ENCODE measurements around the gene OR1D5. TPM values are rescaled to one million over a fixed set of nuclear protein-coding genes. Genes with fewer than 3 reads are reported as not detected.
"Not testable (repeated sequence)": the region's sequence is repeated elsewhere in the genome, so short reads cannot be mapped to it uniquely, and the experiment has no call there.

Gene OR1D5, protein sequence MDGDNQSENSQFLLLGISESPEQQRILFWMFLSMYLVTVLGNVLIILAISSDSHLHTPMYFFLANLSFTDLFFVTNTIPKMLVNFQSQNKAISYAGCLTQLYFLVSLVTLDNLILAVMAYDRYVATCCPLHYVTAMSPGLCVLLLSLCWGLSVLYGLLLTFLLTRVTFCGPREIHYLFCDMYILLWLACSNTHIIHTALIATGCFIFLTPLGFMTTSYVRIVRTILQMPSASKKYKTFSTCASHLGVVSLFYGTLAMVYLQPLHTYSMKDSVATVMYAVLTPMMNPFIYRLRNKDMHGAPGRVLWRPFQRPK
- total RNA-seq: not detected

DNA sequence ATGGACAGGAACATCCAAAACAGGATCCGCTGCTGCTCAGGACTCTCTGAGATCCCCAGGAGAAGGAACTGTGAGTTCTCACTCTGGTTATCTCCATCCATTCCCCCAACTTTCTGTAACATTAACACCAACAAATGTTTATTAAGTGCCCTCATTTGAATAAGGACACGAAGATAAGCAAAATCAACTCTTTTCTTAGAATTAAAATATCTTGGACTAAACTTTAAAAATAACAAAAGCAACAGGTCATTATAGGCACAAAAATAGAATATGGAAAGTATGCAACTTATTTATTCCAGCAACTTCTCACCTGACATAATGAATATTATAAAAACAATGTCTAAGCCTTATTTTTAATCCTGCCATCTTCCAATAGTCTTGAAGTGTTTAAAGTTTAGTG is at the start of gene OR1D5:
TSS of gene OR1D5 (minus strand) at position 101 of the 400 bp plus-strand sequence. CDS start at position 101, 0 bp downstream.
- H3K4me3 Mint-ChIP-seq; H3K9me3 Mint-ChIP-seq (ENCODE audit: low read depth); H3K27ac Mint-ChIP-seq; H3K27me3 Mint-ChIP-seq; ATAC-seq; H3K36me3 Mint-ChIP-seq (ENCODE audit: low read depth); H3K4me1 Mint-ChIP-seq; DNase-seq; POLR2A ChIA-PET; CTCF ChIA-PET; intact Hi-C loops (cut with DNase I, micrococcal nuclease): not testable (repeated sequence)

DNA sequence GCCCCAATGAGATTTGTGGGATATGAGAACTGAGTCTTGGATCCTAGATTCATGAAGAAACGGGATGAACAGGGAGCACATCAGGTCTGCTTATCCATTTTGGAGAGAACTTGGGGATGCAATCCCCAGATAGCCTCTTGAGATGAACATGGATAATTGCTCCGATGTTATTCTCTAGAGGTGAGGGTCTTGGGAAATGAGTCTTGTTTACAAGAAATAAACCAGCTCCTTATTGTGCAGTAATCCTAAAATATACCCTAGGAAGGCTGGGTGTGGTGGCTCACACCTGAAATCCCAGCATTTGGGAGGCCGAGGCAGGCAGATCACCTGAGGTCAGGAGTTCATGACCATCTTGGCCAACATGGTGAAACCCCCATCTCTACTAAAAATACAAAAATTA is 40.9 kb upstream of the OR1D5 start, which contains the start of gene OR1D2:
TSS of gene OR1D2 (minus strand) at position 101 of the 400 bp plus-strand sequence. CDS start 11,426 bp downstream, outside the sequence.
- intact Hi-C loops (cut with DNase I, micrococcal nuclease): no loop called here
- DNase-seq: no peak
- Mint-ChIP-seq H3K36me3 (ENCODE audit: low read depth) (no peaks in the 10 kb centered on the region), H3K4me3 (no peak within 1 kb of the TSS), H3K27me3 (peaks cover 10% of the 10 kb centered on the region), H3K9me3 (ENCODE audit: low read depth) (peaks cover 15% of the 10 kb centered on the region), H3K4me1 (no peaks in the 10 kb centered on the region), H3K27ac (no peak within 1 kb of the TSS)
- no peak for ATAC-seq
- ChIA-PET CTCF (no interaction called here), POLR2A (no interaction called here)

DNA sequence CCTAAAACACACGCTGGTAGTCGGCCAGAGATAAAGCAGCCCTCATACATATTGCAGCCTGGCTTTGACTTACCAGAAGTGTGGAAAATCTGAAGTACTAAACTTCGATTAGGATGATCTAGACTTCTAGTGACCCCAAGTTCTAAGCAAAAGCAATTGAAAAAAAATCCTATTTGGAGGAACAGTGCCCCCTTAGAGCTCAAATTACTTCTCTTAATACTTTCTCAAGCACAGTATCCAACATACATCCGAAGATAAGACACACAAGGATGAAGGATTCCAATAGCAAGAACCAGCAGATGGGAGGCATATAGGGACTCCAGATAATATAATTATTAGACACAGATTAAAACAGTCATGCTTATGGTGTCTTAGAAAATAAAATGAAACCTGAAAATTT is 10.4 kb upstream of the OR1D5 start:
- H3K36me3 Mint-ChIP-seq (ENCODE audit: low read depth); H3K9me3 Mint-ChIP-seq (ENCODE audit: low read depth); ATAC-seq; H3K4me1 Mint-ChIP-seq; H3K27ac Mint-ChIP-seq; intact Hi-C loops (cut with DNase I, micrococcal nuclease); POLR2A ChIA-PET; H3K27me3 Mint-ChIP-seq; DNase-seq; H3K4me3 Mint-ChIP-seq: not testable (repeated sequence)
- CTCF ChIA-PET: interaction anchor here (0.5 kb wide), 1 partner anchor 180 kb away, joined by 4 read pairs; no protein-coding TSS in a partner anchor

DNA sequence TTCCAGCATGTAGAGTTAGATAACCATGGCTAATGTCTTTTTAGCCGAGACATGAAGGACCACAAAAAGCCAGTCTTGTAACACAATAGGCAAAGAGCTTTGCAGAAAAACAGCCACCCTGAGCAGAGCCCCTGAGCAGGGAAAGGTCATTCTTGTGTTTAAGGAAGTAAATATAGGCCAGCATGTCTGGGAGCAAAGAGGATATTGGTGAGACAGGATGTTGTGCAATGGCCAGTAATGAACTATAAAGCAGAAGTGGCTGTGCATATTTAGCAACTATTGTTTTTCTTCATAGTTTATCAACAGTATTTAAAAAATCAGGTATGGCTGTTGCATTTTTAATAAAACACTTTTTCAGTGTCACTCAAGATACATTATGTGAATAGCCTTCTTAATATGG is 1.8 kb upstream of the OR1D5 start:
- H3K9me3 Mint-ChIP-seq (ENCODE audit: low read depth); H3K27ac Mint-ChIP-seq; CTCF ChIA-PET; ATAC-seq; intact Hi-C loops (cut with DNase I, micrococcal nuclease); DNase-seq; H3K27me3 Mint-ChIP-seq; POLR2A ChIA-PET; H3K36me3 Mint-ChIP-seq (ENCODE audit: low read depth); H3K4me1 Mint-ChIP-seq; H3K4me3 Mint-ChIP-seq: not testable (repeated sequence)

DNA sequence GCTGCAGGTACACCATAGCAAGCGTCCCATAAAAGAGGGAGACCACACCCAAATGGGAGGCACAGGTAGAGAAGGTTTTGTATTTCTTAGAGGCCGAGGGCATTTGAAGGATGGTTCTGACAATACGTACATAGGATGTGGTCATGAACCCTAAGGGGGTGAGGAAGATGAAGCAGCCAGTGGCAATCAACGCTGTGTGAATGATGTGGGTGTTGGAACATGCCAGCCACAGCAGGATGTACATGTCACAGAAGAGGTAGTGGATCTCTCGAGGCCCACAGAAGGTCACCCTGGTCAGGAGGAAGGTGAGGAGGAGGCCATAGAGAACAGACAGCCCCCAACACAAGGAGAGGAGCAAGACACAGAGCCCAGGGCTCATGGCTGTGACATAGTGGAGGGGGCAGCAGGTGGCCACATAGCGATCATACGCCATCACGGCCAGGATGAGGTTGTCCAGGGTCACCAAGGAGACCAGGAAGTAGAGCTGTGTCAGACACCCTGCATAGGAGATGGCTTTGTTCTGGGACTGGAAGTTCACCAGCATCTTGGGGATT is 506 bp downstream of the OR1D5 start:
- H3K4me1 Mint-ChIP-seq; H3K27me3 Mint-ChIP-seq; ATAC-seq; H3K4me3 Mint-ChIP-seq; H3K27ac Mint-ChIP-seq; H3K9me3 Mint-ChIP-seq (ENCODE audit: low read depth); POLR2A ChIA-PET; CTCF ChIA-PET; intact Hi-C loops (cut with DNase I, micrococcal nuclease); H3K36me3 Mint-ChIP-seq (ENCODE audit: low read depth); DNase-seq: not testable (repeated sequence)

DNA sequence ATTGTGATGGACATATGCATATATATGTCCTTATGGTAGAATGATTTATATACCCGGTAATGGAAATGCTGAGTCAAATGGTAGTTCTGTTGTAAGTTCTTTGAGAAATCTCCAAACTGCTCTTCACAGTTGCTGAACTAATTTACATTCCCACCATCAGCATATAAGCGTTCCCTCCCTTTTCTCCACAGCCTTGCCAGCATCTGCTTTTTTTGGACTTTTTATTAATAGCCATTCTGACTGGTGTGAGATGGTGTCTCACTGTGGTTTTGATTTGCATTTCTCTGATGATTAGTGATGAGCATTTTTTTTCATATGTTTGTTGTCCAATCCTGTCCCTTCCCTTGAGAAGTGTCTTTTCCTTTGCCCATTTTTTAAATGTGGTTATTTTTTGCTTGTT is 8.5 kb downstream of the OR1D5 start:
- H3K9me3 Mint-ChIP-seq (ENCODE audit: low read depth); H3K27ac Mint-ChIP-seq; H3K4me3 Mint-ChIP-seq; POLR2A ChIA-PET; H3K27me3 Mint-ChIP-seq; intact Hi-C loops (cut with DNase I, micrococcal nuclease); CTCF ChIA-PET; ATAC-seq; H3K4me1 Mint-ChIP-seq; DNase-seq; H3K36me3 Mint-ChIP-seq (ENCODE audit: low read depth): not testable (repeated sequence)

DNA sequence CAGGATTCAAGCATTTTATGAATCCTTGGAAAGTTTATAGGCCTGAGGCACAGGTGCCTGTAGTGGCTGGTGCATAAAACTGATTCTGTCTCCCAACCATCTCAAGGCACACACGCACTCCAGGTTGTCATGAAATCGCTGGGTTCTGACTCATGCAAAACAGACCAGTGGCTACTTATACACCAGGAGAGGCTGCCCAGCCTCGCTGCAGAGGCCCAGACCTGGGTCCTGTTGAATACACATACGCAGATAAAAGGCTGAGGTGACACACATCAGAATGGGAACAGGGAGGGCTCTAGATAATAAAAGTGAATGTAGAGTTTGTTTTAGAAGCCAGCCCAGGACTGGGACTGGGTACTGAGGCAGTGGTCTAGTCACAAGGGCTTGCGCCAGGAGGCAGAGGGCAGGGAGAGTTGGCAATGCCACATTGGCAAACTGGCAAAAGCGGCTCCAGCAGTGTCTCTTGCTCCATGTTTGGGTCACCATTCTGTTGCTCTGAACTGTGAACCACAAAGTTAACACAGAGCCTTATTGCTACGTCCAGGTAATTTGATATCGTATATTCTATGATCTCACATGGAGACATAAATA is 13.6 kb downstream of the OR1D5 start:
- POLR2A ChIA-PET: no interaction called here
- Mint-ChIP-seq H3K4me1 (peaks cover 4% of the 10 kb centered on the region), H3K4me3 (peak overlapping the region; percentile 86), H3K9me3 (ENCODE audit: low read depth) (no peaks in the 10 kb centered on the region), H3K36me3 (ENCODE audit: low read depth) (no peaks in the 10 kb centered on the region), H3K27ac (no peak overlapping the region), H3K27me3 (no peaks in the 10 kb centered on the region)
- DNase-seq (no peak), ATAC-seq (no peak)
- intact Hi-C loops (cut with DNase I, micrococcal nuclease): loop anchor here (5.0 kb wide), 3 partner anchors 588 to 913 kb away; partner anchors contain the start of genes ATP2A3 (in 1 of the 2), CTNS (in 1 of the 2), HASPIN (in 1 of the 2) and SHPK (in 1 of the 2)
- CTCF ChIA-PET: interaction anchor here (1.0 to 1.6 kb wide), 2 partner anchors 586 to 598 kb away, joined by 5 to 6 read pairs; partner anchors contain the start of genes CTNS and SHPK

DNA sequence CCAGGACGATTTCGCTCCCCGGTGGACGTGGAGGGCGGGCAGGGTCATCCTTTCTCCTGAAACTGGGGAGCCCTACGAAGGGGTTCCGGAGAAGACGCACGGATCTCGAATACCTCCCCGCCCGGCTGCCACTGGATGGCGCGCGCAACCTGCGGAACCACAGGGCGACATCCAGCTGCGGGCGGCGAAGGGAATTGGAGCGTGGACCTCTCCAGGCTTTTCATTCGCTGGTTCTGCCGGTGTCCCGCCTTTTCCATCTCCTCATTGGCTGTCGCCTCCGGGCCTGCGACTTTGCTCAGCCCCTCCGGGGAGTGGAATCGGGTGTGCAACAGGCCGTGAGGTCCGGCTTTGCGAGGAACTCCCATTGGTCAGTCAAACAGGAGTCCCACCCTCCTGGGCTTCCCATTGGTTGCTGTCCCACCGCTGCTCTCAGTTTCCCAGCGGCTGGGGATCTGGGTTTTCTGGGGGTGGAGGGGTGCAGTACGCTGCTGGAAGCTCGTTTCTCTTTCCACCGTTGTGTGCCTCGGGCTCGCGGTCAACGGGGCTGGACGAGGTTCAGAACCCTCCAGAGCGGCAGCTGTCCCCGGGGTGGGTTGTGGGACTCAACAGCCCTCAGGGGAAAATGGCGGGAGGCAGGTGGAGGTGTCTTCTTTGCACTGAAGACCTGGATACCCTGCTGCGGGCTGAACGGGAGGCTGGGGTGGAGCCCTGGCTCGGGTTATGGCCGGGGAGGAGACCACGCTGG is 14.5 kb downstream of the OR1D5 start:
- H3K36me3 Mint-ChIP-seq (ENCODE audit: low read depth): no peaks in the 10 kb centered on the region
- DNase-seq (peak; percentile 98), ATAC-seq (peak; percentile 99)
- peaks cover 4% of the 10 kb centered on the region for H3K4me1 Mint-ChIP-seq
- ChIA-PET POLR2A (no interaction called here), CTCF (interaction anchor here (0.6 to 1.6 kb wide), 9 partner anchors 117 to 625 kb away, joined by 3 to 6 read pairs (median 4); partner anchors contain the start of genes CTNS, OR1A1 and SHPK)
- intact Hi-C loops (cut with DNase I, micrococcal nuclease): loop anchor here (1.0 to 5.0 kb wide), 6 partner anchors 486 to 913 kb away; partner anchors contain the start of genes ATP2A3 (in 1 of the 2), CTNS (in 1 of the 2), EMC6 (in 1 of the 2) and HASPIN (in 1 of the 2)
- no peaks in the 10 kb centered on the region for H3K27me3 Mint-ChIP-seq
- peak overlapping the region; percentile 83 for H3K27ac Mint-ChIP-seq
- H3K4me3 Mint-ChIP-seq: peak overlapping the region; percentile 86
- peaks cover 5% of the 10 kb centered on the region for H3K9me3 Mint-ChIP-seq (ENCODE audit: low read depth)

DNA sequence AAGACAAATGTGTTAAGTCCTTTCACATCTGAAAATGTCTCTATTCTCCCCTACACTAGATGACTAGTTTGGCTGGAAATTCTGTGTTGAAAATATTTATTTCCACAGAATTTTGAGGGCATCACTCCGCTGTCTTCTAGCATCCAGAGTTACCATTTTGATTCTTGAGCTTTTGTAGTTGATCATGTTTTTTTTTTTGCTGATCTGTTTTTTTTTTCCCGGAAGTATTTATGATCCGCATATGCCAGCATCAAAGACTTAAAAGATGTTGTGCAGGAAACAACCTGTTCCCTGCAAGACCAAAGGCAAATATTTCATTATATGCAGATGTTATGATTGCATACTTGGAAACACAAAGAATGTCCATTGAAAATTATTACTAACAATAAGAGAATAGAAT is 16.7 kb downstream of the OR1D5 start:
- peaks cover 2% of the 10 kb centered on the region for H3K27me3 Mint-ChIP-seq
- H3K4me1 Mint-ChIP-seq: peaks cover 4% of the 10 kb centered on the region
- intact Hi-C loops (cut with DNase I, micrococcal nuclease): loop anchor here (5.0 kb wide), 3 partner anchors 591 to 916 kb away; partner anchors contain the start of genes ATP2A3 (in 1 of the 2), CTNS (in 1 of the 2), HASPIN (in 1 of the 2) and SHPK (in 1 of the 2)
- DNase-seq: no peak
- no peak for ATAC-seq
- CTCF ChIA-PET: no interaction called here
- H3K9me3 Mint-ChIP-seq (ENCODE audit: low read depth): peaks cover 9% of the 10 kb centered on the region
- no peak overlapping the region for H3K27ac Mint-ChIP-seq
- no peak overlapping the region for H3K4me3 Mint-ChIP-seq
- no peaks in the 10 kb centered on the region for H3K36me3 Mint-ChIP-seq (ENCODE audit: low read depth)
- POLR2A ChIA-PET: no interaction called here

DNA sequence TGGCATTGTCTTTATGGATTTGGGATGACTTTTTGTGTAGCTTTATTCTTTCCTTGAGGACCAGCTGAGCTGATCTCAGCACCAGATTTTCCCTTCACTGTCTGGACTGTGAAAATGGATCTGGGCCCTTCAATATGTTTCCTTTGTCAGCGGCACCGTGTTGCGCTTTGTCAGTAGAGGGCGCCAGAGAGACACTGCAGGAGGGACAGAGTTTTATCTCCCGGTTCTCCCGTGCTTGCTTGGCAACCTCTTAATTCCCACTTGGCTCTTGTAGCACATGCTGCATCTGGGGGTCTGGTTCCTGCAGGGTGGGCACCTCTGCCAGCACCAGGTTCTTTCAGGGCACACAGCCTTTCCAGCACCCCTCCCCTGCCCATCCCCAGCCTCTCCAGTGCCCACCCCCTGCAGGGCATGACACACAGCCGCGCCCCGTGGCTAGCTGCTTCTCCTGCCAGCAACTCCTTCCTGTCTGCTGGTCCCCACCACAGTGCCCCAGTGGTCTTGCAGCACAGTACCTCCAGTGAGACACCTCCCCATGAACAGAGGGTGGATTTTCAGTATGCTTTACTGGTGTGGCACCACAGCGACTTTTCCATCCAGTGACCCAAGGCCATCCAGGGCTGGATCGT is 19.6 kb downstream of the OR1D5 start:
- Mint-ChIP-seq H3K36me3 (ENCODE audit: low read depth) (no peaks in the 10 kb centered on the region), H3K27ac (no peak overlapping the region), H3K9me3 (ENCODE audit: low read depth) (peaks cover 9% of the 10 kb centered on the region), H3K4me3 (no peak overlapping the region), H3K27me3 (peaks cover 8% of the 10 kb centered on the region), H3K4me1 (peaks cover 10% of the 10 kb centered on the region)
- DNase-seq (peak; percentile 57), ATAC-seq (no peak)
- POLR2A ChIA-PET: no interaction called here
- CTCF ChIA-PET: interaction anchor here (1.1 to 1.8 kb wide), 2 partner anchors 12 to 448 kb away, joined by 3 to 6 read pairs; no protein-coding TSS in a partner anchor
- intact Hi-C loops (cut with DNase I, micrococcal nuclease): no loop called here

DNA sequence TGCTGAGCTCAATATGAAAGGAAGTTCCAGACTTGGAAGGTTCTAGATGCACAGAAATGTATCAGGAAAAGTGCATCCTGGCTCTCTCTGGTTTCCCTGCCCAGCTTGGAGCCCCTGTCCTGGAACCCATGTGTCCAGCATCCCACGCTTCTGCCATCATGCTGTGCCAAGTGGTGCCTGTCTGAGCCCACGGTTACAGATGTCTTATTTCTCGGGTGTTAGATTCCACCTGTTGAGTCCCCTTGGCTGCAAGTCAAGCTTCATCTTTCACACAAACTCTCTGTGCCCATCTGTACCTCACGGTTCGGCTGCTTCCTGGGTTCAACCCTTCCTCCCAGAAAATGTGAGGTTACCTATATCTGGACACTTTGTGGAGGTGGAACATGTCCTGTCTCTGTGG is 22.5 kb downstream of the OR1D5 start:
- ChIA-PET CTCF (interaction anchor here (0.7 kb wide), 1 partner anchor 191 kb away, joined by 4 read pairs; no protein-coding TSS in a partner anchor), POLR2A (no interaction called here)
- no peak overlapping the region for H3K4me3 Mint-ChIP-seq
- intact Hi-C loops (cut with DNase I, micrococcal nuclease): no loop called here
- no peak overlapping the region for H3K27ac Mint-ChIP-seq
- peaks cover 8% of the 10 kb centered on the region for H3K27me3 Mint-ChIP-seq
- no peaks in the 10 kb centered on the region for H3K36me3 Mint-ChIP-seq (ENCODE audit: low read depth)
- ATAC-seq (no peak), DNase-seq (no peak)
- peaks cover 9% of the 10 kb centered on the region for H3K9me3 Mint-ChIP-seq (ENCODE audit: low read depth)
- peaks cover 6% of the 10 kb centered on the region for H3K4me1 Mint-ChIP-seq
